Lower leg skin (tissue), 3 donors: ENCODE data around the gene CXCR2.
"Not testable (repeated sequence)": the region's sequence is repeated elsewhere in the genome, so short reads cannot be mapped to it uniquely, and the experiment has no call there.

Experiments
- POLR2A ChIP-seq, 2 donors: fragments of 450-650 bp; IDR thresholded peaks; one replicate each; pipeline ENCODE4 v1.6.1; 2016 to 2017; ENCODE audit warnings: antibody characterized with exemption in 2 of 2, mild to moderate bottlenecking in 1 of 2, moderate library complexity in 1 of 2
- TF ChIP-seq, protein P1 (sequence below), 3 donors: fragments of 450-650 bp; IDR thresholded peaks; one replicate each; pipeline ENCODE4 v1.5.1; 2016; ENCODE audit warnings: antibody characterized with exemption in 3 of 3, mild to moderate bottlenecking in 3 of 3, moderate library complexity in 2 of 3

DNA sequence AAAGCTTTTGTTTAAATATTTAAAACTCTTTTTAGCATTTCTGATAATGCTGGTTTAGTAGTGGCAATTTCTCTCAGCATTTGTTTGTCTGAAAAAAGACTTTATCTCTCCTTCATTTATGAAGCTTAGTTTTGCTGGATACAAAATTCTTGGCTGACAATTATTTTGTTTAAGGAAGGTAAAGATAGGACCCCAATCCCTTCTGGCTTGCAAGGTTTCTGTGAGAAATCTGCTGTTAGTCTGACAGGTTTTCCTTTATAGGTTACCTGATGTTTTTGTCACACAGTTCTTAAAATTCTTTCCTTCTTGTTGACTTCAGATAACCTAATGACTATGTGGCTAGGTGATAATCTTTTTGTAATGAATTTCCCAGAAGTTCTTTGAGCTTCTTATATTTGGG is 3.5 kb upstream of the CXCR2 start:
- TF ChIP-seq, protein P1, sequence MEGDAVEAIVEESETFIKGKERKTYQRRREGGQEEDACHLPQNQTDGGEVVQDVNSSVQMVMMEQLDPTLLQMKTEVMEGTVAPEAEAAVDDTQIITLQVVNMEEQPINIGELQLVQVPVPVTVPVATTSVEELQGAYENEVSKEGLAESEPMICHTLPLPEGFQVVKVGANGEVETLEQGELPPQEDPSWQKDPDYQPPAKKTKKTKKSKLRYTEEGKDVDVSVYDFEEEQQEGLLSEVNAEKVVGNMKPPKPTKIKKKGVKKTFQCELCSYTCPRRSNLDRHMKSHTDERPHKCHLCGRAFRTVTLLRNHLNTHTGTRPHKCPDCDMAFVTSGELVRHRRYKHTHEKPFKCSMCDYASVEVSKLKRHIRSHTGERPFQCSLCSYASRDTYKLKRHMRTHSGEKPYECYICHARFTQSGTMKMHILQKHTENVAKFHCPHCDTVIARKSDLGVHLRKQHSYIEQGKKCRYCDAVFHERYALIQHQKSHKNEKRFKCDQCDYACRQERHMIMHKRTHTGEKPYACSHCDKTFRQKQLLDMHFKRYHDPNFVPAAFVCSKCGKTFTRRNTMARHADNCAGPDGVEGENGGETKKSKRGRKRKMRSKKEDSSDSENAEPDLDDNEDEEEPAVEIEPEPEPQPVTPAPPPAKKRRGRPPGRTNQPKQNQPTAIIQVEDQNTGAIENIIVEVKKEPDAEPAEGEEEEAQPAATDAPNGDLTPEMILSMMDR (IDR thresholded peaks at IDR 0.05): not testable (repeated sequence)
- not testable (repeated sequence) for TF ChIP-seq POLR2A (IDR thresholded peaks at IDR 0.05)
